ENCODE measurements around the gene ABR.
"Not testable (repeated sequence)": the region's sequence is repeated elsewhere in the genome, so short reads cannot be mapped to it uniquely, and the experiment has no call there.

The ABR gene

DNA sequence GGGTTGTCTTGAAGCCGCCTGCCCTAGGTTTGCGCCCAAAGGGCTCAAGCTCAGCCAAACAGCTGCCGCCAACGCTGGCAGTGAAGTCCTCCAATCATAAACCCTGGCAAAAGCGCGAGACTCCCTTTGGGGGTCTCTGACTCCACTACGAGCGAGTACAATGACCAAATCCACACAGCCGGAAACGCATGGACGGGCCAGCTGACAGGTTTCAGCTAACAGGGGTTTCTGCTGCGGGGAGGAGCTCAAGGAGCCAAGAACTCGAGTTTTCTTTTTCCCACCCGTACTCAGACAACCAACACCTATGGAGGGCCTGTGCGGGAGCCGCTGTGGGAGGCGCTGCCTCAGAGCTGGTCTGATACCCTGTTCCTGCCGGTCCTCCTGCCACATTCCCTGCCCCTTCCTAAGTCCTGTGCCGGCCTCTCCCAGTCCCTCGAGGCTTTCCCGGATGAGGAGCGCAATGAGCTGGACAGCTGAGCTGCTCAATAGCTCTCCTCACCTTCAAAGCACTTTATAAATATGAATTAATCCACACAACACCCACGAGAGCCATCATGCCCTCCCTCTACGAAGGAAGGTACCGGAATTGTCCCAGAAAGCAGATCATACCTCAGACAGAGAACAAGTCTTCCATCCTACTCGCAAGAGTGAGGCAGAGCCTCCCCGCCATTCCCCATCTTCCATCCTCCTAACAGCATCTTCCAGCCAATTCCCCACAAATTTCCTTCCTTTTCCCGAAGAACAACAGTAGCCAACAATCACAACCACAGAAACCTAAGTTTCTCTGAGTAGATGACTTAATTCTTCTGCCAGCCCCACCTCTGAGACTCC, 6.1 kb downstream of the ABR start:
- no peak for DNase-seq

DNA sequence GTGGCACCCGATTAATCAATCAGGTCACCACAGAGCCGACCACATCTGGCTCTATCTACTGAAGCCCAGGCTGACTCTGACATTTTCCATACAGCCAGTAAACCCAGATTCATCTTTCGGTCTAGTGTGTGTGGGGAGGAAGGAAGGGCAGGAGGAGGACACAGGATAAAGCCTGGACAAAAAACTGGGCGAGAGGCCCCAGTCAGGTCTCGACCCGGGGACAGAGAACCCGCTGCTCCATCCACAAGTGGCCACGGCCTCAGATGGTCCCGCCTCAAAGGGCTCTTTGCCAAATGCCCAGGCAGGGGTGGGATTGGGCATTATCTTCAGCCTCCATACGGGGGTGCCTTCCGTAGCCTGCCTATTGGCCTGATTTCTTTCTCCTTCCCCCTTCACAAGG, 7.8 kb downstream of the ABR start:
- DNase-seq, result no peak

DNA sequence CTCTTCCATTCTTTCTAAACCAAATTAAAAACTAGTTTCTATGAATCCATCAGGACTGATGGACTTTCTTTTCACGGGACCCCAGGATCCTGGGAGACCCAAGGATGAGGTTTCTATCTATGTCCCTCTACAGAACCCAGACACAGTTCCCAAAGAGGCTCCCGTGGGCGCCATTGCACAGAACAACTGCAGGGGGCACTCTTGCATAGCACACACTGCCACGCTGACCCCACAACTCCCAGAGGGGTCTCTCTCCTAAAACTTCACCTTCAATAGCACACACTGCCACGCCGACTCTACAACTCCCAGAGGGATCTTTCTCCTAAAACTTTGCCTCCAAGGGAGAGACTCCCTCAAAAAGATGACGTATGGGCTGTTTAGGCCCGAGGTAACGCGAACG, 9.0 kb downstream of the ABR start:
- DNase-seq, result no peak

DNA sequence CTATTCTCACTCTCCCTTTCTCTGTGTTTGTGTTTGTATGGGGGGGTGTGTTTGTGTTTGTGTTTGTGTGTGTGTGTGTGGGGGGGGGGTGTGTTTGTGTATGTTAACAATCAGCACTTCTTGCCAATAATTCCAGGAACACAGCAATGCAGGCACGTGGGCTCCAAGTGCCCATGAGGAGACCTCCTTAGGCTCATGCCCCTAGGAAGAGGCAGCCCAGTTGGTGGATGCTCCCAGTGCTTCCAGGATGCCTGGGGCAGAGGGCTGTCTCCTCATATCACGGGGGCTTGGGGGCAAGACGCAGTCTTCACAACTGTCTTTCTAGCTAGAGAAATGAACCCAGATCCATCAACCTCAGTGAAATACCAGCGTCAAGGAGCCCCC, 9.9 kb downstream of the ABR start:
- no peak for DNase-seq

DNA sequence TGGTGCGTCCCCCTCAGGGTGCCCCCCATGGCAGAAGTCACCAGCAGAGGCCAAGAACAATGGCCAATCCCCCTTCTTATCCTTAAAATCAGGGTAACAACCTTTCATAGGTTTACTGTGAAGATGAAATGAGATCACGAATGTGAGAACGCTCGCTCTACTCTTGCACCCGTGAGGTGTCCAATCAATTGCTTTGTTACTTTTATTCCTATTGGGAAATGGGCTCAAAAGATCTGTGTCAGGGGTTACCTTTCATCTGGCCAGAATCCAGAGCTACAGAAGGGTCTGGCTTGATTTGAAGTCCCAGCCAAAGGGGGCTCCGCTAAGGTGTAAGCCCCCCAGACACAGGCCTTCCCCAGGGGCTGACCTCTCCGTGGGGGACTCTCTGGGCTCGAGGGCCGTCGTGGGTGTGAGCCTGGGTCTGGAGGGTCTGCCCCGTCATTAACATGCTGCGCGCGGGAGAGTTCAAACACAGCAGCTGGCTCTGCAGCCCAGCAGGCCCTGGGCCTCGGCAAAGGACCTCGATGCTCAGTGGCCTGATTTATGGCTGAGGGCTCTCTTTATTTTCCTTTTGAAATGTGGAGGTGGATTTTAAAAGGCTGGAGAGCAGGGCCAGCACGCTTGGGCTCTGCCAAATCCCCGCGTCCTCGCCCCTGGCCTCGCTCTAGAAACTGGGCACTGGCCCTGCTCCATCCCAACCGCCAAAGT, 10.4 kb downstream of the ABR start:
- no peak for DNase-seq

DNA sequence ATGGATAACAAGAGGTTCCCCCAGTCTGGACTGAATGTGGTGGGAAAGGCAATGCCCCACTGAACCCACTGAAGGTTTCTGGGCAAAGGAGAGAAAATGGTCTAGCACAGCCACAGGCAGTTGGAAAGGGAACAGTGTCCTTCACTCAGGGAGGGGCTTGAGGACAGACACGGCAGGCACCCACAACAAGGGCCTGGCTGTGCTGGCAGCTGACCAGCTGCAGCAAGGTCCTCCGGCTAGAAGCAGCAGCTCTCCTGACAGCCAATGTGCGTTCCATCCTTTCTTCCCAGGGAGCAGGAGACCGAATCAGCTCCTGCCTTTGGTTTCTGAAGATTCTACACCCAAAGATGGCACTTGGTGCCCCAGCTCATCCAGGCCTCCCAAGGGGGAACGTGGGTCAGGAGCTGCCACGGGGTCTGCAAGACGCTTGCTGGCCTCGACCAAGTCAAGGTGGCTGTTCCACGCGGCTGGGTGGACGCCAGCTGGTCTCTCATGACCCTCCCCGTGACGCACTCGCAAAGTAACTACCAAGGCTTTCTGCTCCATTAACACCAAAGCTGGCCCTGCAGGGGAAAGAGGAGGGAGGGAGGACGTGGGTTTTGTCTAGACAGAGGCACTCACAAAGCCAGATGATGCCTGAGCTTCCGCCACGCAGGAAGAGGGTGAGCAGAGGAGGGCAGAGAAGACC, 11.1 kb downstream of the ABR start:
- no peak for DNase-seq

DNA sequence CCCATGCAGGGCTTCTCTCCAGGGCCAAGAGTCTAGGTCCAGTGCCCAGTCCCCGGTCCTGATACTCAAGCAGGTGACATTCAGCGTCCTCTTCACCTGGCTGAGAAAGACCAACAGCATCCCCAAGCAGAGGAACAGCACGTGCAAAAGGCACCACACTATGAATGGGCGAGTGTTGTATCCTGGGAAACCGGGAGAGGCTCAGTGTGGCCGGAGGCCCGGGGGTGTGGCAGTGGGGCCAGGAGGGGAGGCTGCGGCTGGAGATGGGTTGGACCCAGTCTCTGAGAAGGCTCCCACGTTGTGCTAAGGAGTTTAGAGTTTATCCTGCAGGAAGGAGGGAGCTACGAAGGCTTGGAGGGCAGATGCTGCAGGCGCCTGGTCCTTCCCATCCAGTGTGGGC, 13.5 kb downstream of the ABR start:
- no peak for DNase-seq

DNA sequence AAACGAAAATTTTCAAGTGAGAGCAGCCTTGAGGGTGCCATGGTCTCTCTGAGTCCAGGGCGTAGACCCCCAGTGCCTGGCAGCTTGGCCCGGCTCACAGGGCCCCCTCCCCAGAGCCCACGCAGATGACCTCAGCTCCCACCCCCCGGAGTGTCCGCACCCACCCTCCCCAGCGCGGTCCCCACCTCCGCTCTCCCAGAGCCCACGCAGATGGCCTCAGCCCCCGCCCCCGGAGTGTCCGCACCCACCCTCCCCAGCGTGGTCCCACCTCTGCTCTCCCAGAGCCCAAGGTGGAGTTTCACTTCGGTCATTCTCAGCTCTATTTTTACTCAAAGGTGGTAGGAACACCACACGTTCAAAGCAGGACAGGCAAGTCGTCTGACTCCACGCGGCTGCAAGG, 13.9 kb downstream of the ABR start:
- no peak for DNase-seq

DNA sequence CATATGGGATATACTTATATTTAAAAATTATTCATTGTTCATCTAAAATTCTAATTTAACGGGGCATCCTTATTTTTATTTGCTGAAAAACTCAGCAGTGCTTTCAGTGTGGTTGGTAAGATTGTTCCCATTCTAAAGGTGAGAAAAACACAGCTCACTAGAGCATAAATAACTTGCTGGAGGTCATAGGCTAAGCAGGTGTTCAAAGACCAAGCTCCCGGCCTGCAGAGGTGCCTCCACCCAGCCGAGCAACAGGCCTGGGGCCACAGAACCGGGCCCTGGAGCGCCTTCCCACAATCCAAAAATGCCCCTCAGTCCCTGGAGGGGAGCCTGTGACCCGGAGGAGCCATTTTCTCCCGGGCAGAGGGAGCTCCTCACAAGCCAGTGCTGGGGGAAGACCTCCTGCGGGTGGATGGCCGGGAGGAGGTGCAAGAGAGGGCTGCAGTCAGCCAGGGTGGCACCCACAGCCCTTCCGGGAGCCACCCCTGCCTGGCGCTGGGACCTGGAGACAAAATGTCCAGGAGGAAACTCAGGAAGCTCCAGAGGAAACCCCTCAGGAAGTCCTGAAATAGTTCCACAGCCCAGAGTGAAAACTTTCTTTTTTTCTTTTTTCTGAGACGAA, 14.7 kb downstream of the ABR start:
- DNase-seq, result no peak

DNA sequence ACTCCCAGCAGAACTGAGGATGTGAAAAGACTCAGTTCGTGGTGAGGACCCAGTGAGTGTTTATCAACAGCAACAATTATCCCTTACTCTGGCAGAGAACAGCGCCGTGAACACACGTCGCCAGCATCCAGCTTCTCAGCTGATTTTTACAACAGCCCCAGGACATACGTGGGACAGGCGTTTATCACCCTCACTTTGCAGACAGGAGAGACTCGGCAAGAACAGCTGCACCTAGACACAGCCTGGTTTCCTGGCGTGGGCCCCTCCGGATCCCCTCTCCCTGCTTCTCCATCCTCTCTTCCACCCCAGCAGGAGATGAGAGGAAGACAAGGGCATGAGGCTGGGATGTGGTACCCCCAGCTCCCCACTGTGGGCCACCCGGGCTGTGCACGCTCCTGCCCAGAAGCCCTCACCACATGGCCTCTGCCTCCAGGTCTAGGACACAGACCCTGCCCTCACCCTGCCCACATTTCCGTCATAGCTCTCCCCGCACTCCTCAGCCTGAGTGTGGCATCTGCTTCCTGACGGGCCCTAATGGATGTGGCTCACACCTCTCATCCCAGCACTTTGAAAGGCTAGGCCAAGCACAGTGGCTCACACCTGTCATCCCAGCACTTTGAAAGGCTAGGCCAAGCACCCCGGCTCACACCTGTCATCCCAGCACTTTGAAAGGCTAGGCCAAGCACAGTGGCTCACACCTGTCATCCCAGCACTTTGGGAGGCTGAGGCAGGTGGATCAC, 17.5 kb downstream of the ABR start:
- DNase-seq, result no peak

DNA sequence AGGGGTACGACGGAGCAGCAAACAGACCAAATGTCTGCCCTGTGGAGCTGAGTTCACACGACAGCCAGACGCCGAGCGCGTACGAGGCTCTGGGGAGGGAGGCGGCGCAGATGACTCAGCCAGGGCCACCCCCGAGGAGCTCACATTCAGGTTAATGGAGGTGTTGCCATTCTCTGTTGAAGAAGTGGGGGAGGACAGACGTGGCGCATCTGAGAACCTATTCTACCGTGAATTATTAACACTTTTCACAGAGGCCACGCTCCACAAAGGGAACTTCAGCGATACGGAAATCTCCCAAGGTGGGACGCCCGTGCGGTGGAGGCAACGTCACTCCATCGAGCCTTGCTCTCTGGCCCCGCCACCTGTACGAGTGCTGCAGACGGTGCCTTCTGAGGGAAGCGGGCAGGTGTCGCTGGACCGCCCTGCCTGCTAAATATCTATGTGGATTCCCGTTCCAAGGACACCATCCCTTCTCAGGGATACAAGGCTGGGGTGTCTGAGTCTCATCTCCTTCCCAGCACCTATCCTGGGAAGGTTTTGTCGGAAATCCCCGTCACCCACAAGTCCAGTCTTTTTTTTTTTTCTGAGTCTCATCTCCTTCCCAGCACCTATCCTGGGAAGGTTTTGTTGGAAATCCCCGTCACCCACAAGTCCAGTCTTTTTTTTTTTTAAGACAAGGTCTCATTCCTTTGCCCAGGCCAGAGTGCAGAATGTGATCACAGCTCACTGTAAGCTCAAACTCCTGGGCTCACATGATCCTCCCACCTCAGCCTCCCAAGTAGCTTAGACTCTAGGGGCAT, 19.0 kb downstream of the ABR start:
- DNase-seq, result no peak

DNA sequence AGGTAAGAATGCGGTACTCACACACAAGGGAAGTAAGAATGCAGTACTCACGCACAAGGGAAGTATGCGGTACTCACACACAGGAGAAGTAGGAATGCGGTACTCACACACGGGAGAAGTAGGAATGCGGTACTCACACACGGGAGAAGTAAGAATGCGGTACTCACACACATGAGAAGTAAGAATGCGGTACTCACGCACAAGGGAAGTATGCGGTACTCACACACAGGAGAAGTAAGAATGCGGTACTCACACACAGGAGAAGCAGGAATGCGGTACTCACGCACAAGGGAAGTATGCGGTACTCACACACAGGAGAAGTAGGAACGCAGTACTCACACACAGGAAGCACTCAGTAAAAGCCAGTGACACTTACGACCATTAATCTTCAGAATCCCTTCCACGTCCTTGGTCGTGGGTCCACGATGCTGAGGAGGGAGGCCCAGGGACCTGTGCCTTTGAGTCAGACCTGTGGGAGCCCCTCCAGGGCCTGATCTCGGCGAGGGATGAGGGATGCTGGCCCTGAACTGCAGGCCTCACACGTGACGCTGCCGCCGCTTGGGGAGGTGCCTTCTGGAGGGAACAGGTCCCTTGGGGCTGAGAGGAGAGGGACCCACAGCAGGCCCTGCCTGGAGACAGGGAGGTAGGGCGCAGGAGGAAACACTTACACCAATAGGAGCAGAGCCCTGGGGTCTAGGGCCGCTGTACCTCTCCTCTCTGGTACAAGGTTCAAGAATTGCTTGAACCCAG, 20.2 kb downstream of the ABR start:
- DNase-seq, result no peak

DNA sequence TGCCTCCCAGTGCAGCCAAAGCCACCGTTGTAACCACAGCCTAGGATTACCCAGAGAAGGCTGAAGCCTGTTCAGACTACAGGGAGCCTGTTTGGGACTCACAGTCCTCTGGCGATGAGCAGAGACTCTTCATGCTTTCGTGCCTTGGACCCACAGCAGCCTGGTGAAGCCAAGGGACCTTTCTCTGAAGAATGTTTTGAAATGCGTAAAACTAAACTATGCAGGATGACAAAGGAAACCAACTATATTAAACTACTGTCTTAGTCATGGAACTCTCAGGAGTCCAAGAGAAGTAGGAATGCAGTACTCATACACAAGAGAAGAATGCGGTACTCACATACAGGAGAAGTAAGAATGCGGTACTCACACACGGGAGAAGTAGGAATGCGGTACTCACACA, 20.9 kb downstream of the ABR start:
- no peak for DNase-seq

DNA sequence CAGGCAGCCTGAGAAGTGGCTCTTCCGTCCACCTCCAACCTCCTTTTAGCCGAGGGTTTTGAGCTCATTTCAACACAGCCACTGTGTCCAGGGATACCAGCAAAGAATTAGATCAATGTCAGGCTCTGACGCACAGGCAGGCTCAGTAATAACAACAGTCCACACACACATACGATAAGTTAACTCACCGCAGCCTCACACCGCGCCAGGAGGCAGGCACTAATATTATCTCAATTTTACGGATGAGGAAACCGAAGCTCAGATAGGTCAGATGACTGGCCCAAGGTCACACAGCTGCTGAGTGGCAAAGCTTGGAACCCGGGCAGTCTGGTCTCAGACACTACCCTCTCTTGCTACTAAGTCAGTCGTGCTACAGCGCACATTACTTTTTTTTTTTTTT, 22.9 kb downstream of the ABR start:
- no peak for DNase-seq

DNA sequence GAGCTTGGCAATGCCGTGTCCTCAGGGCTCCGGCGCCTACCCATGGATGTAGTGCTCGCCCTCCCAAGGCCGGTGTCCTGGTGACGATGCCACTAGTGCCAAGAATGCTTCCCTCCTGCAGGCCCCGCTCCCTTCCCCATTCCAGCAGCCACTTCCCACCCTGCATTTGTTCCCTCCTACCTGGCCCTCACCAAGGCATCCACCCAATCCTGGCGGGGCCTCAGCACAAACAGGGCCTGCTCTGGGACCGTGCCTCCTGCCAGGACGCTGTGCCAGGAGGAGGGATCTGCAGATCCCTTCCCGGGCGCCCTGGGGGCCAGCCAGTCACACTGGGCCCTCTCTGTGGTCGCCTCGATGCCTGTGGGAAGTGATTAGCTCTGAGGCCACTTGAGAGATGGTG, 25.1 kb downstream of the ABR start:
- DNase-seq, result no peak

DNA sequence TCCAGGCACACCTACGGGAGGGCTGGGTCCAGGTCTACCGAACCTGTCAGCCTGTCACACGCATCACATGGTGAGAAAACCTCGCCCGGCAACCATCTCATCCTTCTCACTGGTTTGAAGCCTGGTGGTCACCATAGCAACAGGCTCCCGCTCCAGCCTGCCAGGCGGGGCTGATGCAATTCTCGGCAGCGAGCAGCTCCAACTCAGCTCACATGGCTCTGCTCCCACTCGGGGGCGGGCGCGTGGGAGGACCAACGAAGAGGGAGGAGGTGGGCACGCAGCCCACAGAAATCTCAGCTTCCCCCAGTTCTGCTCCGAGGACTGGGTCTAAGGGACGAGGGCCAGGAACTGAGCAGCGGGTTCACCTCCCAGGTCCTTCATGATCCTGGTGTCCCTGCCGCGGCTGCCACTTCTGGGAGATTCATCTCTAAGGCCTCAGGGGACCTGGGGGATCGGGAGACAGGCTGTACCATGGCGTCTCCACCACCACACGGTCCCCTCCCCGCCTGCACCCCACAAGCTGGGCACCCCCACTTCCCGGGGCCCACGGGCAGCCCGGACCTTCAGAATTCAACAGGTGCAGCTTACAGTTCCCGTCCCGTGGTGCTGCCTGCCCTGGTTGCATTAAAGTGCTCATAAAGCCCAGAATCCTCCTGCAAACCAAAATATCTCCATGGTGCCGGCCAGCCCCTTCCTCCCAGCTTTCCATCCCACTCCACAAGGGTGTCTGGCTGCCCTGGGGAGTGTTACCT, 25.8 kb downstream of the ABR start:
- no peak for DNase-seq

DNA sequence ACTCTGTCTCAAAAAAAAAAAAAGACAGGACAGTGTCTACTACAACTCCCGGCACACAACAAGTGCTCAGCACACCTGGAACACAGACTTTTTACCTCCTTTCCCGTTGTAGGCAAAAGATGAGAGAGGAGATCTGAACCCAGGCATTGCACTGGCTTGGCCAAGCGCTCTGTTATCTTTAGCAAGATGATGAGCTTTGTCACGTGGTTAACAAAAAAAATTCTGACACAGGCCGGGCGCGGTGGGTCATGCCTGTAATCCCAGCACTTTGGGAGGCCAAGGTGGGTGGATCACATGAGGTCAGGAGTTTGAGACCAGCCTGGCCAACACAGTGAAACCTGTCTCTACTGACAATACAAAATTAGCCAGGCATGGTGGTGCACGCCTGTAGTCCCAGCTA, 27.2 kb downstream of the ABR start:
- DNase-seq, result not testable (repeated sequence)

DNA sequence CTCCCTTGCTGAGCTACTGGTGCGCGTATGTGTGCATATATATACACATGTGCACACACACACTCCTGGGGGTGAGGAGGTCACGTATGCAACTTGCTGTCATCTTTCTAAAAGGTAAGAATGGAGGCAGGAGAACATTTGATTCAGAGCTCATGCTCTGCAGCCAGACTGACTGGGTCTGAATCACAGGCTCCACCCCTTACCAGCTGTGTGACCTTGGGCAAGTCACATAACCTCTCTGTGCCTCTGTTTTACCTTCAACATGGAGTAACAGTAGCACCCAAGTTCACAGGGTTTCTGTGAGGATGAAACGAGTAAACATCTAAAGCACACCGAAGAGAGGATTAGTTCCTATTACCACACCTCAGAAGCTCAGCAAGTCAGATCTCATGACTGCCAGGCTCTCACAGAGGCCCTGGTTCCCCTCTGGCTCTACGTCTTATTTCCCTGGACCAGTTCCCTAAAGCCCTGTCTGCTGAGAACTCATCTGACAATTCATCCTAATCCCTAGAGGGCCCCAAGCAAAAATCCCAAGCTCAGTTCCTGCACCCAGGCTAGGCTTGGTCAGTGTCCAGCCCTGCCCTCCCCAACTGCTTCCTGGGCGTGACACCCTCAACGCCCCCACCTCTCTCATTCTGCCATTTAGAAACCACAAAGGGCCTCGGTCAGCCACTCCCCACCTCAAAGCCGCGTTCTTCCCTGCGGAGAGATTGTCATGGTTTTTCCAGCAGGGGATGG, 28.7 kb downstream of the ABR start:
- no peak for DNase-seq

DNA sequence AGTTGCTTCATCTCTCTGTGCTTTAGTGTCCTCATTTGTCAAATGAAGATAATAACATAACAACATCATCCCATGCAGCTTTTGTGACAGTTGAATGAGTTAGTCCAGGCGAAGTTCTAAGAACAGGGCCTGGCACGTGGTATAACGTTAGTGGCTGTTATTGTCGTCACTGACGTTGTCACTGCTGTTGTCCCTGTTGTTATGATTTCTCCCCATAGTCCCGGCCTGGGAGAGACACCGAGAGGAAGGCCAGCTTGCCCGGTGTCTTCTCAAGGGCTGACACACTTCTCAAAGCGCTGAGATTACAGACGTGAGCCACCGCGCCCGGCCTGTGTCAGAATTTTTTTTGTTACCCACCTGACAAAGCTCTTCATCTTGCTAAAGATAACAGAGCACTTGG, 29.9 kb downstream of the ABR start:
- DNase-seq, result no peak

DNA sequence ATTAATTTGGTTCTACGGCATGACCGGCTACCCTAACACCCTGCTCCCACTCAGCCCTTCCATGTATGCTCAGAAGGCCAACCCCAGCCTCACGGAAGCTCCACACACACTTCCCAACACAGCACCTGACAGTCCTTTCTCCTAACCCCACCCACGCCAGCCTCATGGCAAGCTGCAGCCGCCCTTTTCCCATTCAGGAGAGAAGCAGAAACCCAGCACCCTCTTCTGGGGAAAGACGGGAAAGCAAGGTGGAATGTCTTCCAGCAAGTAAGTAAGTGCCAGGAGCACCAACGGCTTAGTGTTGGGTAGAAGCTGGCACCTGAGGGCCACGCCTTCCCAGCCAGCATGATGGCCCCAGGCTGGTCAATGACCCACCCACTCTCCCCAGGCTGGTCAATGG, 32.1 kb downstream of the ABR start:
- peak; percentile 75 for DNase-seq

Measured in 8988T (cell line).